Breast epithelium (tissue), 3 donors: ENCODE data around the gene PDHA1.
A peak's percentile ranks its signal among the peaks of the same experiment; 100 is the strongest.

ENCODE experiments used
- CTCF ChIP-seq, 3 donors: fragments of 450-650 bp; IDR thresholded peaks; one replicate each; pipeline ENCODE4 v1.5.1; 2016 to 2017; ENCODE audit warnings: antibody characterized with exemption in 3 of 3, mild to moderate bottlenecking in 3 of 3, moderate library complexity in 3 of 3
- POLR2A ChIP-seq: fragments of 450-650 bp; IDR thresholded peaks from one replicate; pipeline ENCODE4 v1.6.1; 2016; ENCODE audit warnings: antibody characterized with exemption, mild to moderate bottlenecking, moderate library complexity

GRCh38 chrX:19372547-19373331 is 29.0 kb downstream of the PDHA1 start:
- TF ChIP-seq POLR2A (no peak), CTCF (IDR thresholded peaks at IDR 0.05) (peak in 1 of 3 donors; percentile 2)
